ENCODE data around the gene PDLIM7.

PDLIM7 gene

GRCh38 chr5:177472460-177473442, 24.7 kb downstream of the PDLIM7 start:
- peak; percentile 36 for DNase-seq

GRCh38 chr5:177471610-177472356, 25.6 kb downstream of the PDLIM7 start:
- DNase-seq, result no peak

GRCh38 chr5:177470759-177471536, 26.5 kb downstream of the PDLIM7 start:
- no peak for DNase-seq

- DNase-seq, result no peak
Measured at GRCh38 chr5:177469750-177470525, 27.5 kb downstream of the PDLIM7 start.

GRCh38 chr5:177468685-177469628, 28.4 kb downstream of the PDLIM7 start:
- DNase-seq, result no peak

- no peak for DNase-seq
Measured at GRCh38 chr5:177468329-177468684, 29.1 kb downstream of the PDLIM7 start.

GRCh38 chr5:177467436-177467835, 30.0 kb downstream of the PDLIM7 start:
- no peak for DNase-seq

GRCh38 chr5:177466861-177467260, 30.5 kb downstream of the PDLIM7 start:
- no peak for DNase-seq

- no peak for DNase-seq
Measured at GRCh38 chr5:177465044-177465443, 32.4 kb downstream of the PDLIM7 start.

- no peak for DNase-seq
Measured at GRCh38 chr5:177462021-177462670, 35.3 kb downstream of the PDLIM7 start.

- DNase-seq, result no peak
Measured at GRCh38 chr5:177459819-177460628, 37.4 kb downstream of the PDLIM7 start.

- DNase-seq, result no peak
Measured at GRCh38 chr5:177459357-177459756, 38.0 kb downstream of the PDLIM7 start.

GRCh38 chr5:177458912-177459350, 38.5 kb downstream of the PDLIM7 start:
- DNase-seq, result no peak

- no peak for DNase-seq
Measured at GRCh38 chr5:177457852-177458681, 39.3 kb downstream of the PDLIM7 start.

- DNase-seq, result peak; percentile 97
Measured at GRCh38 chr5:177456976-177457851, 40.2 kb downstream of the PDLIM7 start.

- DNase-seq, result no peak
Measured at GRCh38 chr5:177456591-177456964, 40.8 kb downstream of the PDLIM7 start.

Measured in NCI-H1048 (cell line).